ENCODE results near the gene FOXS1. TPM values are rescaled to one million over a fixed set of nuclear protein-coding genes. Genes with fewer than 3 reads are reported as not detected.

The FOXS1 gene
- total RNA-seq, 2 donors from 2014 or later = not detected

- no peaks in the 10 kb centered on the region for H3K27me3 Mint-ChIP-seq
- ATAC-seq (no peak), DNase-seq (no peak)
- peaks cover 2% of the 10 kb centered on the region for H3K4me1 Mint-ChIP-seq
- no peak overlapping the region for H3K4me3 Mint-ChIP-seq
- no peaks in the 10 kb centered on the region for H3K9me3 ChIP-seq (ENCODE audit: control insufficient read depth, low read length, poor library complexity, severe bottlenecking)
- H3K27ac Mint-ChIP-seq = no peak overlapping the region
- no peaks in the 10 kb centered on the region for H3K36me3 Mint-ChIP-seq (ENCODE audit: low read depth)
Observed at GRCh38 chr20:31840906-31841816, 4.2 kb downstream of the FOXS1 start.

- peaks cover 4% of the 10 kb centered on the region for H3K4me1 Mint-ChIP-seq
- DNase-seq (no peak), ATAC-seq (no peak)
- H3K4me3 Mint-ChIP-seq = no peak overlapping the region
- no peak overlapping the region for H3K27ac Mint-ChIP-seq
- H3K9me3 ChIP-seq (ENCODE audit: control insufficient read depth, low read length, poor library complexity, severe bottlenecking) = no peaks in the 10 kb centered on the region
- no peaks in the 10 kb centered on the region for H3K27me3 Mint-ChIP-seq
- no peaks in the 10 kb centered on the region for H3K36me3 Mint-ChIP-seq (ENCODE audit: low read depth)
Observed at GRCh38 chr20:31839782-31840487, 5.5 kb downstream of the FOXS1 start.

GRCh38 chr20:31838646-31839292 lies 6.6 kb downstream of the FOXS1 start:
- no peak overlapping the region for H3K4me3 Mint-ChIP-seq
- no peak for DNase-seq
- H3K27ac Mint-ChIP-seq = no peak overlapping the region
- peaks cover 4% of the 10 kb centered on the region for H3K4me1 Mint-ChIP-seq
- no peak for ATAC-seq
- H3K36me3 Mint-ChIP-seq (ENCODE audit: low read depth) = no peaks in the 10 kb centered on the region
- no peaks in the 10 kb centered on the region for H3K9me3 ChIP-seq (ENCODE audit: control insufficient read depth, low read length, poor library complexity, severe bottlenecking)
- no peaks in the 10 kb centered on the region for H3K27me3 Mint-ChIP-seq

- no peak overlapping the region for H3K27ac Mint-ChIP-seq
- H3K36me3 Mint-ChIP-seq (ENCODE audit: low read depth) = no peaks in the 10 kb centered on the region
- no peak for DNase-seq
- ATAC-seq = no peak
- no peaks in the 10 kb centered on the region for H3K27me3 Mint-ChIP-seq
- H3K4me1 Mint-ChIP-seq = peaks cover 4% of the 10 kb centered on the region
- no peaks in the 10 kb centered on the region for H3K9me3 ChIP-seq (ENCODE audit: control insufficient read depth, low read length, poor library complexity, severe bottlenecking)
- H3K4me3 Mint-ChIP-seq = no peak overlapping the region
Observed at GRCh38 chr20:31837896-31838397, 7.5 kb downstream of the FOXS1 start.

GRCh38 chr20:31836853-31837608 lies 8.4 kb downstream of the FOXS1 start:
- DNase-seq (no peak), ATAC-seq (no peak)
- H3K27ac Mint-ChIP-seq = no peak overlapping the region
- no peaks in the 10 kb centered on the region for H3K27me3 Mint-ChIP-seq
- no peak overlapping the region for H3K4me3 Mint-ChIP-seq
- no peaks in the 10 kb centered on the region for H3K36me3 Mint-ChIP-seq (ENCODE audit: low read depth)
- H3K9me3 ChIP-seq (ENCODE audit: control insufficient read depth, low read length, poor library complexity, severe bottlenecking) = no peaks in the 10 kb centered on the region
- peaks cover 4% of the 10 kb centered on the region for H3K4me1 Mint-ChIP-seq

- Mint-ChIP-seq H3K36me3 (ENCODE audit: low read depth) (no peaks in the 10 kb centered on the region), H3K27ac (peak overlapping the region; percentile 65), H3K27me3 (no peaks in the 10 kb centered on the region), H3K4me1 (peaks cover 4% of the 10 kb centered on the region), H3K4me3 (no peak overlapping the region)
- DNase-seq = no peak
- ATAC-seq = peak; percentile 56
- no peaks in the 10 kb centered on the region for H3K9me3 ChIP-seq (ENCODE audit: control insufficient read depth, low read length, poor library complexity, severe bottlenecking)
Observed at GRCh38 chr20:31835977-31836852, 9.2 kb downstream of the FOXS1 start.

- H3K9me3 ChIP-seq (ENCODE audit: control insufficient read depth, low read length, poor library complexity, severe bottlenecking) = no peaks in the 10 kb centered on the region
- Mint-ChIP-seq H3K27me3 (no peaks in the 10 kb centered on the region), H3K4me1 (peaks cover 4% of the 10 kb centered on the region), H3K27ac (no peak overlapping the region), H3K36me3 (ENCODE audit: low read depth) (no peaks in the 10 kb centered on the region), H3K4me3 (no peak overlapping the region)
- no peak for DNase-seq
- ATAC-seq = no peak
Observed at GRCh38 chr20:31835554-31835953, 9.8 kb downstream of the FOXS1 start.

GRCh38 chr20:31833931-31834521 lies 11.4 kb downstream of the FOXS1 start:
- Mint-ChIP-seq H3K27me3 (no peaks in the 10 kb centered on the region), H3K4me3 (no peak overlapping the region), H3K36me3 (ENCODE audit: low read depth) (no peaks in the 10 kb centered on the region), H3K4me1 (peaks cover 4% of the 10 kb centered on the region), H3K27ac (no peak overlapping the region)
- H3K9me3 ChIP-seq (ENCODE audit: control insufficient read depth, low read length, poor library complexity, severe bottlenecking) = no peaks in the 10 kb centered on the region
- DNase-seq (no peak), ATAC-seq (no peak)

GRCh38 chr20:31833130-31833930 lies 12.1 kb downstream of the FOXS1 start:
- ATAC-seq = peak; percentile 66
- Mint-ChIP-seq H3K36me3 (ENCODE audit: low read depth) (no peaks in the 10 kb centered on the region), H3K4me3 (no peak overlapping the region), H3K27me3 (no peaks in the 10 kb centered on the region), H3K27ac (no peak overlapping the region), H3K4me1 (peaks cover 4% of the 10 kb centered on the region)
- DNase-seq = peak; percentile 40 to 56 (median 43)
- H3K9me3 ChIP-seq (ENCODE audit: control insufficient read depth, low read length, poor library complexity, severe bottlenecking) = no peaks in the 10 kb centered on the region

GRCh38 chr20:31831771-31832306 lies 13.6 kb downstream of the FOXS1 start:
- Mint-ChIP-seq H3K4me3 (no peak overlapping the region), H3K27ac (no peak overlapping the region), H3K27me3 (no peaks in the 10 kb centered on the region), H3K4me1 (peaks cover 4% of the 10 kb centered on the region), H3K36me3 (ENCODE audit: low read depth) (no peaks in the 10 kb centered on the region)
- no peak for DNase-seq
- no peaks in the 10 kb centered on the region for H3K9me3 ChIP-seq (ENCODE audit: control insufficient read depth, low read length, poor library complexity, severe bottlenecking)
- no peak for ATAC-seq

- Mint-ChIP-seq H3K27me3 (no peaks in the 10 kb centered on the region), H3K27ac (no peak overlapping the region), H3K4me1 (peaks cover 2% of the 10 kb centered on the region), H3K36me3 (ENCODE audit: low read depth) (no peaks in the 10 kb centered on the region), H3K4me3 (no peak overlapping the region)
- no peak for ATAC-seq
- no peak for DNase-seq
- H3K9me3 ChIP-seq (ENCODE audit: control insufficient read depth, low read length, poor library complexity, severe bottlenecking) = no peaks in the 10 kb centered on the region
Observed at GRCh38 chr20:31831211-31831610, 14.2 kb downstream of the FOXS1 start.
